Measurements from ENCODE around the gene FAM8A1. TPM values are rescaled to one million over a fixed set of nuclear protein-coding genes. Genes with fewer than 3 reads are reported as not detected.

The FAM8A1 gene
- total and polyA plus RNA-seq, 8 donors: 24.7 to 46.9 (median 41.0) TPM

- H3K36me3 ChIP-seq: no peaks in the 10 kb centered on the region
- no peaks in the 10 kb centered on the region for H3K4me1 ChIP-seq
- intact Hi-C loops (cut with DNase I): no loop called here
- no peak overlapping the region for H3K27ac ChIP-seq
- peaks cover 0 to 33% of the 10 kb centered on the region in 2 donors for H3K9me3 ChIP-seq
- H3K4me3 ChIP-seq: no peak overlapping the region
- no peaks in the 10 kb centered on the region for H3K27me3 ChIP-seq
- DNase-seq (no peak), ATAC-seq (no peak)
- TF ChIP-seq CTCF (IDR thresholded peaks at IDR 0.05): no peak
Measured at GRCh38 chr6:17562636-17563035, 37.5 kb upstream of the FAM8A1 start.

DNA sequence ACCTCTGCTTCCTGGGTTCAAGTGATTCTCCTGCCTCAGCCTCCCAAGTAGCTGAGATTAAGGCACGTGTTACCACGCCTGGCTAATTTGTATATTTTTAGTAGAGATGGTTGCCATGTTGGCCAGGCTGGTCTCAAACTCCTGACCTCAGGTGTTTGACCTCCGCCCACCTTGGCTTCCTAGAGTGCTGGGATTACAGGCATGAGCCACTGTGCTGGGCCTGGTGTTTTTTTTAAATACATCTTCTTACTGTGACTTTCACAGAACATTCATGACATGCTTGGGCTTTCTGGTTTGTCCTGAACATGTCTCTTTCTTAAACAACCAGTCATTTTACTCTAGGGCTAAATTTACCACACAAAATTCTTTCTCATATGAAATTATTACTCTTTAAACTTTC lies 34.7 kb upstream of the FAM8A1 start:
- no peak for TF ChIP-seq CTCF (IDR thresholded peaks at IDR 0.05)

GRCh38 chr6:17574866-17575560 lies 25.1 kb upstream of the FAM8A1 start:
- H3K4me3 ChIP-seq: no peak overlapping the region

More for the DNA sequence above, 34.7 kb upstream of the FAM8A1 start:
- Histone ChIP-seq H3K36me3 (no peaks in the 10 kb centered on the region), H3K4me1 (no peaks in the 10 kb centered on the region), H3K9me3 (peaks cover 0 to 33% of the 10 kb centered on the region in 2 donors), H3K27me3 (no peaks in the 10 kb centered on the region), H3K27ac (no peak overlapping the region), H3K4me3 (no peak overlapping the region)
- intact Hi-C loops (cut with DNase I): no loop called here
- ATAC-seq (no peak), DNase-seq (no peak)

DNA sequence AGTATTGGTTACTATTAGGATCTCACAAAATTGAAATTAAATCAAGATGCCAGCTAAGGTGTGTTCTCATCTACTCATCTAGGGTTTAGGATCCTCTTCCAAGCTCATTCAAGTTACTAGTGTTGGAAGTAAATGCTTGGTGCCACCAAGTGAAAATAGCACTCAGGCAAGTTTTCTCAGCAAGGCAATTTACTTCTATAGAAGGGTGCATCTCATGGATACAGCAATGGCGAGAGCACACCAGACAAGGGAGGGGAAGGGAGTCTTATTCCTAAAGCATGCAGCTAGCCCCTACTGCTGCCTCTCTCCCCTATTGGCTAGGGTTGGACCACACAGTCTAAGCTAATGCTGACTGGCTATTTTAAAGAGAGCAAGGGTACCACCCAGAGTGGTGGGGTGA lies 23.0 kb upstream of the FAM8A1 start:
- no peak for ATAC-seq

More at GRCh38 chr6:17574866-17575560, 25.1 kb upstream of the FAM8A1 start:
- H3K27me3 ChIP-seq: peaks cover 0 to 16% of the 10 kb centered on the region in 2 donors
- peaks cover 0 to 11% of the 10 kb centered on the region in 2 donors for H3K9me3 ChIP-seq
- no peak for TF ChIP-seq CTCF (IDR thresholded peaks at IDR 0.05)
- DNase-seq: no peak
- intact Hi-C loops (cut with DNase I): no loop called here
- no peak for ATAC-seq
- no peaks in the 10 kb centered on the region for H3K36me3 ChIP-seq
- no peak overlapping the region for H3K27ac ChIP-seq
- no peaks in the 10 kb centered on the region for H3K4me1 ChIP-seq

More for the DNA sequence above, 23.0 kb upstream of the FAM8A1 start:
- Histone ChIP-seq H3K4me3 (no peak overlapping the region), H3K27me3 (peaks cover 0 to 27% of the 10 kb centered on the region in 2 donors), H3K4me1 (peaks cover 0 to 7% of the 10 kb centered on the region in 2 donors), H3K27ac (no peak overlapping the region), H3K9me3 (peaks cover 0 to 11% of the 10 kb centered on the region in 2 donors), H3K36me3 (no peaks in the 10 kb centered on the region)
- no peak for DNase-seq
- no peak for TF ChIP-seq CTCF (IDR thresholded peaks at IDR 0.05)
- intact Hi-C loops (cut with DNase I): no loop called here
